ENCODE measurements around the gene LILRA5.
"Not testable (repeated sequence)": the region's sequence is repeated elsewhere in the genome, so short reads cannot be mapped to it uniquely, and the experiment has no call there.

Gene LILRA5

DNA sequence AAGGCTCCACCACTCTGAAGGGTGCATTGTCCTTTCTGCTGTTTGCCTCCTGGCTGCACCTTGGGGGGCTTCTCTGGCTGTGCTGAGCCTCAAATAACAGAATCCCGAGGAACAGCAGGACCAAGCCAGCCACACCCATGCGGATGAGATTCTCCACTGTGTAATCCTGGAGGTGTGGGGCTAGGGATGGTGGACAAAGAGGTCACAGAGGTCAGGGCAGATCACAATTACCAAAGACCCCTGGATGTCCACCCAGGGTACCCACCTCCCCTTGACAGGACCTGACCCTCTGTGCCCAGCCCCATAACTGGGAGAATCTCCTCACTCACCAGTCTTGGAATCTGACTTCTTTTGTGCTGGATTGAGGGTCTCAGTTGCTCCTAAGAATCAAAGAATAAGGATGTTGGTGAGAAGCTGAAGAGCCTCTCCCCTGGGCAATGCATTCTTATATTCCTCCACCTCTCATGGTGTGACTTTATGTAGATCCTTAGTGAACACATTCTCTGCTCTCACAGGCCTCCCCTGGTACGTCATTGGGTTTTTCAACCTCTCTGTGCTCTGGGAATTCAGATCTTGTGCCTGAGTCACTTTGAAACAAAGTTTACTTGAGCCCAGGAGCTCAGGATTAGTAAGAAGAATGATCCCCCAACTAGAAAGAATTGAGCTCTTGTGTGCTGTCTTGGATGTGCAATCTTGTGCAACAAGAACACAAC lies 20.8 kb upstream of the LILRA5 start:
- no peak for DNase-seq

DNA sequence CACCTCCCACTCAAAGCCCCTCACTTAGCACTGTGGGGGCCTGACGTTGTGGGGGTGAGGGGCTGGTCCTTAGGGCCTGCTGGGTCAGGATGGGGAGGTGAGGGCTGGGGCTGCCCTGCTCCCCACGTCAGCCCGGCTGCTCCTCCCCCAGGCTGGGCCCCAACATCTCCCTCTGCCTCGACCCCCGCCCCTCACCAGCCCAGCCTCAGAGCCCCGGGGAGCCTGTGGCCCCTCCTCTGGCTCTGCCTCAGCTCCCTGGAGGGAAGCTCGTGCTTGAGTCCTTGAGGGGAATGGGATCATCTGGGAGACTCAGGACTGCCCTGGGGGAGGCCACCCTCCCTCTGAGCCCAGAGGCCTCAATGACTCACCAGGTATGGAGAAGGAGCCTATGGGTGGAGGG lies 19.2 kb upstream of the LILRA5 start:
- no peak for DNase-seq

DNA sequence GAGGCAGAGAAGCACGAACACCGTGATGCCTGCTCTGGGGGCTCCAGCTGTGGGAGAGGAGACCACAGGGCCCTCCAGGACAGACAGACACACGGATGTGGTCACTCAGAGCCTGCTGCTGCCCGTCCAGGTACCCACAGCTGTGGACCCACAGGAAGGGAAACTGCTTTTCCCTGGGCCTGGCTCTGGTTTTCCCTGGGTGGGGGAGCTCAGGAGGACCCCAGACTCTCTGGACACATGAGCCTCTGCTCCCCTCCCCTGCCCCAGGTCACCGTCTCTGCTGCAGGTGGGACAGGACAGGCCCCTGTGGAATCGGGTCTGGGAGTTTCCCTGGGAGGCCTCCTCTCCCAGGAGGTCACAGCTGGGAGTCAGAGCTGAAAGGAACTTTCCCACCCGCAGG lies 18.7 kb upstream of the LILRA5 start:
- DNase-seq: no peak

GRCh38 chr19:54329476-54330165 lies 16.7 kb upstream of the LILRA5 start:
- DNase-seq: no peak

- DNase-seq: not testable (repeated sequence)
These were observed 15.8 kb upstream of the LILRA5 start for GRCh38 chr19:54328781-54329180.

DNA sequence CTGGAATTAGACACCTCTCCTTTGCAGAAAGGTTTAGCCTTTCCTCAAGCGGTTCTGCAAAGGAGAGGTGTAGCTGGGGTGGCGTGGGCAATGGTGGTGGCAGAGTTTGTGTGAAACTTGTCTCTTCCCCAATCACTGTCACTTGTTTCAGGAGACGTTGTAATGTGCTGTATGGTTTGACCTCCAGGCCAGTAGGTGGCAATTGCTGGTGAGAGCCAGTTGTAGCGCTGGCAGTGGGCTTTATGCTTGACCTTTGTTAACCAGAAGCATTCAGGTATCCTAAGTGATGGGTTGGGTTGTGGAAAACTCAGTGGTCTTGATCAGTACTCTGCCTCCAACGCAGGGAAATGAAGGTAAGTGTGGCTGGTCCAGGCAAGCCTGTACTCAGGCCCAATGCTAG lies 12.7 kb upstream of the LILRA5 start:
- no peak for DNase-seq

GRCh38 chr19:54325194-54325621 lies 12.2 kb upstream of the LILRA5 start:
- DNase-seq: peak; percentile 67

- no peak for DNase-seq
These were observed 11.1 kb upstream of the LILRA5 start for GRCh38 chr19:54324071-54324470.

DNA sequence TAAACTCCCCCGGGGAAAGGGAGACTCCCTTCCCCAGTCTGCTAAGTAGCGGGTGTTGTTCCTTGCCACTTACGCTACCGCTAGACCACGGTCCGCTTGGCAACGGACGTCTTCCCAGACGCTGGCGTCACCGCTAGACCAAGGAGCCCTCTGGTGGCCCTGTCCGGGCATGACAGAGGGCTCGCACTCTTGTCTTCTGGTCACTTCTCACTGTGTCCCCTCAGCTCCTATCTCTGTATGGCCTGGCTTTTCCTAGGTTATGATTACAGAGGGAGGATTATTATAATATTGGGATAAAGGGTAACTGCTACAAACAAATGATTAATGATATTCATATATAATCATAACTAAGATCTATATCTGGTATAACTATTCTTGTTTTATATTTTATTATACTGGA lies 10.0 kb upstream of the LILRA5 start:
- not testable (repeated sequence) for DNase-seq

- not testable (repeated sequence) for DNase-seq
These were observed 9.3 kb upstream of the LILRA5 start for GRCh38 chr19:54322295-54322694.

DNA sequence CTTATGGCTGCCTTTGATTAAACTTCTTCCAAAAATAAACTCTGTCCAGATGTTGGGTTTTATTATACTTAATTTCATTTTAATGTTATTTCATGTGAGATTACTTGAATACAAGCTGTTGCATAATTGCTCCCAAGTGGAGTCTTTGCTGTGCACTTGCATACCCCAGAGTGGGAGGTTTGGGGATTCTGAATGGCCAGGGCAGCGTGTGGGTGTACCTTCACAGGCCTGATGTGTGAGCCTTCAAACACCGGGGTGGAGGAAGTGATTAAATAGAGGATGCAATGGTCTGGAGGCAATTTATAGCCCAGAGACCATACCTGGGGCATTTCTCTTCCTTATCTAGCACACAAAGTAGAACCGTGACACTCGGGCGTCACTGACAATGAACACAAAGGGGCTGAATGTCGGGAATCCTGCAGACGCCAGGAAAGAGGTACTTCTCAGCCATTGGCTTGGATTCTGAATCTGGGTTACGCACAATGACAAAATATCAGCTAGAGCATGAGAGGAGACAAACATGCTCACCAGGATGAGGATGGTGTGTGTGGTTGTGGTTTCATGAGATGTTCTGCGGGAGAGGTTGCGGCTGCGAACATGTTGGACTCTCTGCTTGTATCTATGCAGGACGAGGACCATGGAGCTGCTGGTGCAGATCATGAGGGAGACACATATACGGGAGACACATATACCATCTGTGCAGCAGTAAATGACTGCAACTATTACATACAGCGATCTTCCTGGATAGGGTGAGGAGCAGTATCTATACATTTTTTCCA lies 7.1 kb upstream of the LILRA5 start:
- no peak for DNase-seq

DNA sequence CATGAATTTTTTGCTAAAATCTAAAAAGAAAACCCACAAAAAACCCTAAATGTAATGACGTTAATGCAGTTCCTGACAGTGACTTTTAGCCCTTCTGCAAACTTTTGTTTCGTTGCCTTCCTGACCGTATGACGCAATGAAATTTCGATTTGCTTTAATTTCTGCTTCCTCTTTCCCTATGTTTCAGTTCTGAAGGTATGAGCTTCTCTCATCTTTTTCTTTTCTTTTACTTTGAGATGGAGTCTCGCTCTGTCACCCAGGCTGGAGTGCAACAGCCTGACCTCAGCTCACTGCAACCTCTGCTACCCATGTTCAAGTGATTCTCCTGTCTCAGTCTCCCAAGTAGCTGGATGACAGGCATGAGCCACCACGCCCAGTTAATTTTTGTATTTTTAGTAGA lies 6.1 kb upstream of the LILRA5 start:
- peak; percentile 54 for DNase-seq

- DNase-seq: no peak
These were observed 4.9 kb upstream of the LILRA5 start for GRCh38 chr19:54317965-54318240.

DNA sequence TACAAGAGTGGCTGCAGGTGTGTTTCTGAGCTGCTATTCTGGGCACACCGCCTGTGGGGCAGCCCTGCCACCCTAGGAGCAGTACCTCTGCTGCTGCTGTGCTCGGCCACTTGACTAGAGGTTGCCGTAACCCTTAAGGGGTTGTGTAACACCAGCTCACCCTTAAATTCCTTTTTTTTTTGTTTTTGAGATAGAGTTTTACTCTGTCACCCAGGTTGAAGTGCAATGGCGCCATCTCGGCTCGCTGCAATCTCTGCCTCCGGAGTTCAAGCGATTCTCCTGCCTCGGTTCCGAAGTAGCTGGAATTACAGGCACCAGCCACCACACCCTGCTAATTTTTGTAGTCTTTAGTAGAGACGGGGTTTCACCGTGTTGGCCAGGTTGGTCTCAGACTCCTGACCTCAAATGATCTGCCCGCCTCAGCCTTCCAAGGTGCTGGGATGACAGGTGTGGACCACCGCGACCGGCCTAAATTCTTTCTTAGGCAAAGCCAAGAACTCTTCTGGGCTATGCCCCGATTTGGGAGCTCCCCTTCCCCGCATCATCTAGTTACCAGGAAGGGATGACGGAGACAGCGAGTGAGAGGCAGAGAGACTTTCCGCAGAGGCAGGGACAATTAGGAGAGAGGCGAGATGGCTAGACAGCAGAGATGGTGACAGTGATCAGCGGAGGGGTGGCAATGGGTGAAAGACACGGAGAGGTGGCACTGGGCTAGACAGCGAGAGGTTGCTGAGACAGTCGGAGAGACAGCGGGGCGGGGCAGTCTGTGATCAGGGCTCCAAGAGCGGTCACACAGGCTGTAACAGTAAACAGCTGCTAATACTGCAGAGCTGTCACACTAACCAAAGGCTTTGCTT lies 4.4 kb upstream of the LILRA5 start:
- no peak for DNase-seq

DNA sequence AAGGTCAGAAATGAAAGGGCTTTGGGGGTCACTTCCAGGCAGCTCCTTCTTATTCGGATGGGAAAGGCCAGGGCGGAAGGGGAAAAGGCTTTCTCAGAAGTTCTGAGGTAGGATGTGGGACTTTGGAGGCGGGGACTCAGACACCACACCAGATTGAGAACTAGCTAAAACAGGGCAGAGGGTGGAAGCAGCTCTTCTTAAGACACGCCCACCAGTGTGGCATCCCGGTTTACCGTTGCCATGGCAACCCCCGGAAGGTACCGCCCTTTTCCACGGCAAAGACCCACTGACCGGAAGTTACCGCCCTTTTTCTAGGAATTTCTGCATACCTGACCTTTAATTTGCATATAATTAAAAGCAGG lies 3.8 kb upstream of the LILRA5 start:
- DNase-seq: peak; percentile 85

DNA sequence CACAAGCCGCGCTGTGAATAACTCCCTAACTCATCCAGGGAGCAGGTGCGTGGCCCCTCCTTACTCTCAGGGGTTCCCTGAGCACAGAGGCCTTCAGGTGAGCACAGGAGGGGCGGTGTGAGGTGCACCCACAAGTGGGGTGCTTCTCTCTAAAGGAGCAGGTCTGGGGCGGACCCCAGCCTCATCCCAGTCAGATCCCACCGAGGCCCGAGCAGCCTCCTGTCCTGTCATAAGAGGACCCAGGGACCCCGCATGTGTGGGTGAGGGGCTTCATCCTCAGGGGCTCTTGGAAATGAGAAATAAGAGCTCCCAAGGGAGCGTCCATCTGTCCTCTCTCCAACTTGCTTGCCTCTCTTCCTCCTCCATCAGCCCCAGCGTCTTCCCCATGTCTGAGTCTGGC lies 3.0 kb upstream of the LILRA5 start:
- no peak for DNase-seq

DNA sequence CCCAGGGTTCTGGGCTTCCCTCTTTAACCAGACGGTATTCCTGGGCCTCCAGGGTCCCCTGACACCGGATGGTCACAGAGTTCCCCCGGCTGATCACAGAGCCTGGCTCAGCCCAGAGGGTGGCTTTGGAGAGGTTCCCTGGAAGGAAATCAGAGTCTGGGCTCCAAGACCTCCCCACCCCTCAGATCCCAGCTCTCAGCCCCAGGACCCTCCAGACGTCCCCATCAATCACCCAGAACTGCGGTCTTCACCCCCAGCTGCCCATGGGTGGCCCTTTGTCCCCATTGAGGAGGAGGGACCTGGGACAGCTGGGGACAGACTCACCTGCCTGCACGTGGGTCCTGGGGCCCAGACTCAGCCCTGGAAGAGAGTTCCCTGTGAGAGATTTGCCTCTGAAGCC lies 955 bp downstream of the LILRA5 start:
- no peak for DNase-seq

GRCh38 chr19:54311486-54311885 lies 1.5 kb downstream of the LILRA5 start:
- DNase-seq: no peak

DNA sequence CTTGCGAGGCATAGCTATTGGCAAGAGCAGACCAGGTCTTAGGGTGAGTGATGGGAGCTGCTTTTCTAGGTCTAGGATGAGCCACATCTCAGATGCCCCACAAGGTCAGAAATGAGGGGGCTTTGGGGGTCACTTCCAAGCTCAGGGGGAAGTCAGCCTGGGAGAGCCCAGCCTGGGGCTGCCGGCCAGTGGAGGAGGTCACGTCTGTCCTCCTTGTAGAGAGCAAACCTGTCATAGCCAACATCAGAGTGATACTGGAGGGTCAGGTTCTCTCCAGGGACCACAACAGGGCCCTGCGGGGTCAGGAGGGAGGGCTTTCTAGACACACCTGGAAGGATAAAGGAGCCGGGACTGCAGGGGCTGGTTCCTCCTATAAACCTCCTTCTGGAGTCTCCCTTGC lies 2.4 kb downstream of the LILRA5 start:
- no peak for DNase-seq

GRCh38 chr19:54309811-54310210 lies 3.2 kb downstream of the LILRA5 start:
- peak; percentile 60 for DNase-seq

DNA sequence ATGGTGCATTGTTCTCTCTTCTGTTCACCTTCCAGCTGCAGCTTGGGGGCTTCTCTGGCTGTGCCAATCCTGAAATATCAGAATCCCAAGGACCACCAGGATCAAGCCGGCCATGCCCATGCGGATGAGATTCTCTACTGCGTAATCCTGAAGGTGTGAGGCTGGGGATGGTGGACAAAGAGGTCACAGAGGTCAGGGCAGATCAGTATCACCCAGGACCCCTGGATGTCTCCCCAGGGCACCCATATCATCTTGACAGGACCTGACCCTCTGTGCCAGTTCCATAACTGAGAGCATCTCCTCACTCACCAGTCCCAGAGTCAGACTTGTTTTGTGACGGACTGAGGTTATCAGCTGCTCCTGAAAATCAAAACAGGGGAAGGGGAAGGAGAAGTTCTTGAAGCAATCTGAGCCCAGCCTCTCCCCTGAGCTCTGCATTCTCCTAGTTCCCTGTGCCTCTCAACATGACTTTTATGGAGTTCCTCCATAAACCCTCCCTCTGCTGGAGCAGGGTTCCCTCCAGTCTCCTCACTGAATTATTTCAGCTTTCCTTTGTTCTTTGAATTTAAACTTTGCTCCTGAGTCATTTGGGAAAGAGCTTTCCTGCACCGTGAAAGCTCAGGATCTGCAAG lies 5.5 kb downstream of the LILRA5 start:
- DNase-seq: no peak

- DNase-seq: no peak
These were observed 7.8 kb downstream of the LILRA5 start for GRCh38 chr19:54305141-54305540.

DNA sequence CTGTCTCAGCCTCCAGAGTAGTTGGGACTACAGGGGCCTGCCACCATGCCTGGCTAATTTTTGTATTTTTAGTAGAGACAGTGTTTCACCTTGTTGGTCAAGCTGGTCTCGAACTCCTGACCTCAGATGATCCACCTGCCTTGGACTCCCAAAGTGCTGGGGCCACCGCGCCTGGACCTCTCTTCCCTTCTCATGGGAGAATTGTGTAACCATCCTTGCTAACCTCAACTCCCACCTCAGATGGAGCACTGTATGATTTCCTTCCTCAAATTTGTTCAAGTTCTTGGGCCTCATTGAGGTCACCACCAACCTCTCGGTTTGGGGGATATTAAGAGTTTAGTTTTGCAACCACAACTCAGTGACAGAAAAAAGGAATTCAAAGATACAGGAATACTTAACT lies 10.7 kb downstream of the LILRA5 start:
- no peak for DNase-seq

Measured in RPMI8226 (cell line).